HepG2 (cell line): Measurements from ENCODE around the gene FITM1. TPM values are rescaled to one million over a fixed set of nuclear protein-coding genes. Genes with fewer than 3 reads are reported as not detected.

Source experiments
- AKAP8 ChIP-seq: sonication (generic); formaldehyde crosslinking; IDR thresholded peaks from 2 replicates; pipeline ENCODE4 v1.5.1; 2020; ENCODE audit warnings: mild to moderate bottlenecking, missing genetic modification reagents
- ARID3A ChIP-seq: IDR thresholded peaks from 2 replicates; pipeline ENCODE4 v1.6.1; 2012; ENCODE audit warnings: low read depth, low read length, improper control_type of control experiment
- BRCA1 ChIP-seq: sonication (generic); formaldehyde crosslinking; IDR thresholded peaks from 2 replicates; pipeline ENCODE4 v1.4.0; 2020; ENCODE audit warnings: missing genetic modification reagents
- CBX2 ChIP-seq, 2 experiments: fragments of 200-600 bp in 1 of 2; sonication (generic); formaldehyde crosslinking in 1 of 2; IDR thresholded peaks; 2 replicates each; pipeline versions ENCODE4 v1.7.0 to v1.8.1; 2018 to 2022; ENCODE audit warnings: low read depth in 2 of 2, low read length in 1 of 2, mild to moderate bottlenecking in 1 of 2, missing genetic modification reagents in 1 of 2
- FIP1L1 ChIP-seq: fragments of 200-400 bp; formaldehyde crosslinking; IDR thresholded peaks from 2 replicates; pipeline ENCODE4 v1.6.1; 2018; ENCODE audit warnings: low read depth, mild to moderate bottlenecking, low read length, moderate library complexity, borderline replicate concordance; ENCODE audit not compliant: insufficient read depth
- HBP1 ChIP-seq: IDR thresholded peaks from 2 replicates; pipeline ENCODE4 v1.6.1; 2016; ENCODE audit warnings: low read depth, control low read depth
- HMGXB3 ChIP-seq: sonication (generic); formaldehyde crosslinking; IDR thresholded peaks from 2 replicates; pipeline ENCODE4 v1.4.0; 2020; ENCODE audit warnings: missing genetic modification reagents, borderline replicate concordance
- HOXA3 ChIP-seq: sonication (generic); formaldehyde crosslinking; IDR thresholded peaks from 2 replicates; pipeline ENCODE4 v1.5.0; 2020; ENCODE audit warnings: missing genetic modification reagents
- NFIB ChIP-seq: sonication (generic); formaldehyde crosslinking; IDR thresholded peaks from 2 replicates; pipeline ENCODE4 v1.9.0; 2021; ENCODE audit warnings: missing genetic modification reagents, mild to moderate bottlenecking, borderline replicate concordance
- NONO ChIP-seq, 2 experiments: fragments of 450-650 bp in 1 of 2; sonication (generic) in 1 of 2; formaldehyde crosslinking in 1 of 2; IDR thresholded peaks in 1 of 2; conservative IDR thresholded peaks in 1 of 2; 2 replicates each; pipeline versions ENCODE4 v1.6.1 to v1.8.0; 2017 to 2022; ENCODE audit warnings: mild to moderate bottlenecking in 1 of 2, missing genetic modification reagents in 1 of 2, moderate library complexity in 1 of 2
- SOX5 ChIP-seq: IDR thresholded peaks from 2 replicates; pipeline ENCODE4 v1.6.1; 2016; ENCODE audit warnings: borderline replicate concordance
- ZBTB26 ChIP-seq: IDR thresholded peaks from 2 replicates; pipeline ENCODE4 v1.6.1; 2016; ENCODE audit warnings: missing compliant biosample characterization, missing genetic modification reagents, borderline replicate concordance
- ZNF550 ChIP-seq: sonication (generic); formaldehyde crosslinking; IDR thresholded peaks from 2 replicates; pipeline ENCODE4 v1.4.0; 2020; ENCODE audit warnings: mild to moderate bottlenecking, missing genetic modification reagents, borderline replicate concordance
- ZNF572 ChIP-seq: sonication (generic); formaldehyde crosslinking; IDR thresholded peaks from 2 replicates; pipeline ENCODE4 v1.5.1; 2020; ENCODE audit warnings: mild to moderate bottlenecking, missing genetic modification reagents
- polyA plus RNA-seq, 8 experiments: library from polyadenylated mRNA; depleted of rRNA in 3 of 8; stranded (reverse) in 7 of 8; unstranded in 1 of 8; fragments of >200 nt; fragmentation: Illumina TruSeq in 4 of 8; extraction: Trizol in 4 of 8; gene quantifications; 2 replicates each; pipeline versions ENCODE4 v1.2.1 to v1.2.3, GENCODE V29; 2011 to 2016; ENCODE audit warnings: low read depth in 4 of 8, missing spikeins in 1 of 8, mixed read lengths in 1 of 8; ENCODE audit not compliant: insufficient read depth in 1 of 8
- total RNA-seq, 5 experiments: library from RNA; depleted of rRNA; stranded (reverse); fragments of >200 nt; fragmentation: Illumina TruSeq; extraction: Trizol; gene quantifications; 2 replicates each; pipeline ENCODE4 v1.2.3, GENCODE V29; 2016; ENCODE audit warnings: low read depth in 1 of 5
- TF ChIP-seq, protein P1 (sequence below): sonication (generic); formaldehyde crosslinking; IDR thresholded peaks from 2 replicates; pipeline ENCODE4 v1.4.0; 2020; ENCODE audit warnings: missing genetic modification reagents, borderline replicate concordance
- TF ChIP-seq, protein P2 (sequence below): sonication (generic); formaldehyde crosslinking; IDR thresholded peaks from 2 replicates; pipeline ENCODE4 v1.4.0; 2020; ENCODE audit warnings: missing genetic modification reagents

Gene FITM1
- total and polyA plus RNA-seq, 2 of the 13 experiments (the other 11 are each of a cell fraction or from before 2014, with no cell fraction given) = 2.7 to 5.8 TPM

DNA sequence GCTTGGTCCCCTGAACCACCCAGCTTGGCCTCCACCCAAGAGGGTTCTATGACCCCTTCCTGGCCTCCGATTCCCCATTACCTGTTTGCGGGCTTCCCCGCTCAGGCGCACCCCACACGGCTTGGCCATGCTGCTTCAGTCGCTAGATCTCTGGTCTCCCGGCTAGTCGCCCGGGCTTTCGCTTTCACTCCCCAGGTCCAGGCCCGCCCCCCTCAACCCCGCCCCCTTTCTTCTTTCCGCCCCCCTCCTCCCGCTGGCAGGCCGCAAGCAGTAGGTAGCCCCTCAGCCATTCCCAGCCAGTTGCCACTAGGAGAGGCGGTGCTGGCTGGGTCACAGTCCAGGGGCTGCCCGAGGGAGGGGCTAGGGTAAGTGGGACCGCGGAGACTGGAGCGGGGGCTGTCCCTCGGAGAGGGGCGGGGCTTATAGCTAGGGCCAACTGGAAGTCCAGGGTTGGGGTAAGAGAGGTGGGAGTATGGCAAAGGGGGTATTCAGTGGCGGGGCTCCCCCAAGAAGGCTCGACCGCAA is 16.1 kb downstream of the FITM1 start, which contains the start of gene PSME2 (continued):
- TF ChIP-seq HOXA3 (CRISPR knock-in tag) (peak; percentile 73; the same call in 1 of the 2 replicates), NFIB (CRISPR knock-in tag) (no peak), FIP1L1 (no peak), ZNF550 (no peak), AKAP8 (CRISPR knock-in tag) (peak; percentile 95), SOX5 (CRISPR knock-in tag) (no peak; the same call in none of the 2 replicates), BRCA1 (no peak), ARID3A (peak; percentile 44; the same call in 1 of the 2 replicates), CBX2 (IDR thresholded peaks at IDR 0.05; ENCODE audit: low read depth, low read length) (no peak), CBX2 (CRISPR knock-in tag; IDR thresholded peaks at IDR 0.05; ENCODE audit: low read depth) (0 out of 2 replicates have a peak, but pooled peaks have one; percentile 18), HMGXB3 (CRISPR knock-in tag) (no peak; the same call in 1 of the 2 replicates), ZNF572 (CRISPR knock-in tag) (no peak), ZBTB26 (CRISPR knock-in tag) (0 out of 2 replicates have a peak, but pooled peaks have one; percentile 55), HBP1 (CRISPR knock-in tag) (peak; percentile 45; the same call in 1 of the 2 replicates), NONO (IDR thresholded peaks at IDR 0.05) (no peak), NONO (CRISPR knock-in tag; conservative IDR thresholded peaks at IDR 0.05) (no peak)
- TF ChIP-seq, protein P1, sequence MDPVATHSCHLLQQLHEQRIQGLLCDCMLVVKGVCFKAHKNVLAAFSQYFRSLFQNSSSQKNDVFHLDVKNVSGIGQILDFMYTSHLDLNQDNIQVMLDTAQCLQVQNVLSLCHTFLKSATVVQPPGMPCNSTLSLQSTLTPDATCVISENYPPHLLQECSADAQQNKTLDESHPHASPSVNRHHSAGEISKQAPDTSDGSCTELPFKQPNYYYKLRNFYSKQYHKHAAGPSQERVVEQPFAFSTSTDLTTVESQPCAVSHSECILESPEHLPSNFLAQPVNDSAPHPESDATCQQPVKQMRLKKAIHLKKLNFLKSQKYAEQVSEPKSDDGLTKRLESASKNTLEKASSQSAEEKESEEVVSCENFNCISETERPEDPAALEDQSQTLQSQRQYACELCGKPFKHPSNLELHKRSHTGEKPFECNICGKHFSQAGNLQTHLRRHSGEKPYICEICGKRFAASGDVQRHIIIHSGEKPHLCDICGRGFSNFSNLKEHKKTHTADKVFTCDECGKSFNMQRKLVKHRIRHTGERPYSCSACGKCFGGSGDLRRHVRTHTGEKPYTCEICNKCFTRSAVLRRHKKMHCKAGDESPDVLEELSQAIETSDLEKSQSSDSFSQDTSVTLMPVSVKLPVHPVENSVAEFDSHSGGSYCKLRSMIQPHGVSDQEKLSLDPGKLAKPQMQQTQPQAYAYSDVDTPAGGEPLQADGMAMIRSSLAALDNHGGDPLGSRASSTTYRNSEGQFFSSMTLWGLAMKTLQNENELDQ (CRISPR knock-in tag) = peak; percentile 80; the same call in 1 of the 2 replicates
- TF ChIP-seq, protein P2, sequence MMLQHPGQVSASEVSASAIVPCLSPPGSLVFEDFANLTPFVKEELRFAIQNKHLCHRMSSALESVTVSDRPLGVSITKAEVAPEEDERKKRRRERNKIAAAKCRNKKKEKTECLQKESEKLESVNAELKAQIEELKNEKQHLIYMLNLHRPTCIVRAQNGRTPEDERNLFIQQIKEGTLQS (CRISPR knock-in tag) = no peak
